ES-I3 (cell line): Measurements from ENCODE around the gene TEX26.

Source experiments
- H3K36me3 ChIP-seq: 2 replicates; pipeline ENCODE4 v1.6.1; 2013; ENCODE audit warnings: mild to moderate bottlenecking, low read length, control low read depth, moderate library complexity; ENCODE audit not compliant: insufficient read depth
- H3K4me1 ChIP-seq: 2 replicates; pipeline ENCODE4 v1.6.1; 2013; ENCODE audit warnings: mild to moderate bottlenecking, control low read depth, low read length; ENCODE audit not compliant: insufficient read depth
- H3K9ac ChIP-seq: 2 replicates; pipeline ENCODE4 v1.6.1; 2013; ENCODE audit warnings: low read depth, mild to moderate bottlenecking, low read length, moderate library complexity
- H3K9me3 ChIP-seq: 2 replicates; pipeline ENCODE4 v1.6.1; 2013; ENCODE audit warnings: mild to moderate bottlenecking, low read length, moderate library complexity; ENCODE audit not compliant: control insufficient read depth, insufficient read depth

Gene TEX26

GRCh38 chr13:30928978-30929377 lies 3.5 kb upstream of the TEX26 start:
- H3K36me3 ChIP-seq = no peaks in the 10 kb centered on the region
- no peaks in the 10 kb centered on the region for H3K9me3 ChIP-seq
- peaks cover 15% of the 10 kb centered on the region; the same call in 1 of the 2 replicates for H3K4me1 ChIP-seq
- H3K9ac ChIP-seq = no peak overlapping the region

GRCh38 chr13:30933354-30933670 lies 856 bp downstream of the TEX26 start:
- peaks cover 15% of the 10 kb centered on the region; the same call in 1 of the 2 replicates for H3K4me1 ChIP-seq
- no peaks in the 10 kb centered on the region for H3K36me3 ChIP-seq
- H3K9ac ChIP-seq = no peak overlapping the region
- H3K9me3 ChIP-seq = no peaks in the 10 kb centered on the region

GRCh38 chr13:30934381-30934780 lies 1.9 kb downstream of the TEX26 start:
- no peak overlapping the region for H3K9ac ChIP-seq
- peaks cover 9% of the 10 kb centered on the region; the same call in 1 of the 2 replicates for H3K4me1 ChIP-seq
- H3K36me3 ChIP-seq = no peaks in the 10 kb centered on the region
- no peaks in the 10 kb centered on the region for H3K9me3 ChIP-seq

- H3K4me1 ChIP-seq = peaks cover 9% of the 10 kb centered on the region; the same call in 1 of the 2 replicates
- no peaks in the 10 kb centered on the region for H3K9me3 ChIP-seq
- no peak overlapping the region for H3K9ac ChIP-seq
- no peaks in the 10 kb centered on the region for H3K36me3 ChIP-seq
These were observed 2.3 kb downstream of the TEX26 start for GRCh38 chr13:30934803-30935202.

- Histone ChIP-seq H3K36me3 (no peaks in the 10 kb centered on the region), H3K9me3 (no peaks in the 10 kb centered on the region), H3K4me1 (peaks cover 9% of the 10 kb centered on the region; the same call in 1 of the 2 replicates), H3K9ac (no peak overlapping the region)
These were observed 4.5 kb downstream of the TEX26 start for GRCh38 chr13:30936971-30937370.

- H3K4me1 ChIP-seq = no peaks in the 10 kb centered on the region
- no peak overlapping the region for H3K9ac ChIP-seq
- no peaks in the 10 kb centered on the region for H3K36me3 ChIP-seq
- no peaks in the 10 kb centered on the region for H3K9me3 ChIP-seq
These were observed 11.4 kb downstream of the TEX26 start for GRCh38 chr13:30943881-30944280.

- Histone ChIP-seq H3K9ac (no peak overlapping the region), H3K36me3 (no peaks in the 10 kb centered on the region), H3K4me1 (no peaks in the 10 kb centered on the region), H3K9me3 (peaks cover 5% of the 10 kb centered on the region; the same call in 1 of the 2 replicates)
These were observed 24.9 kb downstream of the TEX26 start for GRCh38 chr13:30957258-30957943.

GRCh38 chr13:30959678-30960077 lies 27.2 kb downstream of the TEX26 start:
- H3K4me1 ChIP-seq = no peaks in the 10 kb centered on the region
- H3K9ac ChIP-seq = no peak overlapping the region
- H3K36me3 ChIP-seq = no peaks in the 10 kb centered on the region
- peaks cover 10% of the 10 kb centered on the region; the same call in 1 of the 2 replicates for H3K9me3 ChIP-seq

GRCh38 chr13:30963791-30964190 lies 31.3 kb downstream of the TEX26 start:
- Histone ChIP-seq H3K4me1 (no peaks in the 10 kb centered on the region), H3K9me3 (peaks cover 28% of the 10 kb centered on the region), H3K9ac (no peak overlapping the region), H3K36me3 (no peaks in the 10 kb centered on the region)

GRCh38 chr13:30965380-30965779 lies 32.9 kb downstream of the TEX26 start:
- H3K4me1 ChIP-seq = no peaks in the 10 kb centered on the region
- peaks cover 23% of the 10 kb centered on the region for H3K9me3 ChIP-seq
- H3K36me3 ChIP-seq = no peaks in the 10 kb centered on the region
- H3K9ac ChIP-seq = no peak overlapping the region

- no peaks in the 10 kb centered on the region for H3K36me3 ChIP-seq
- H3K9ac ChIP-seq = no peak overlapping the region
- peaks cover 23% of the 10 kb centered on the region for H3K9me3 ChIP-seq
- H3K4me1 ChIP-seq = no peaks in the 10 kb centered on the region
These were observed 33.6 kb downstream of the TEX26 start for GRCh38 chr13:30966101-30966500.

GRCh38 chr13:30968846-30969245 lies 36.4 kb downstream of the TEX26 start:
- Histone ChIP-seq H3K36me3 (no peaks in the 10 kb centered on the region), H3K9ac (no peak overlapping the region), H3K9me3 (peaks cover 22% of the 10 kb centered on the region), H3K4me1 (no peaks in the 10 kb centered on the region)

GRCh38 chr13:30971575-30971974 lies 39.1 kb downstream of the TEX26 start:
- Histone ChIP-seq H3K9me3 (peaks cover 7% of the 10 kb centered on the region), H3K36me3 (no peaks in the 10 kb centered on the region), H3K9ac (no peak overlapping the region), H3K4me1 (peaks cover 4% of the 10 kb centered on the region; the same call in 1 of the 2 replicates)

GRCh38 chr13:30972888-30973377 lies 40.5 kb downstream of the TEX26 start:
- peaks cover 12% of the 10 kb centered on the region; the same call in 1 of the 2 replicates for H3K4me1 ChIP-seq
- H3K9ac ChIP-seq = no peak overlapping the region
- no peaks in the 10 kb centered on the region for H3K36me3 ChIP-seq
- peaks cover 3% of the 10 kb centered on the region for H3K9me3 ChIP-seq

- peaks cover 13% of the 10 kb centered on the region; the same call in 1 of the 2 replicates for H3K4me1 ChIP-seq
- H3K9ac ChIP-seq = no peak overlapping the region
- H3K9me3 ChIP-seq = no peaks in the 10 kb centered on the region
- no peaks in the 10 kb centered on the region for H3K36me3 ChIP-seq
These were observed 41.9 kb downstream of the TEX26 start for GRCh38 chr13:30974350-30974749.
